A549 (cell line): ENCODE measurements around the gene SENP5. TPM values are rescaled to one million over a fixed set of nuclear protein-coding genes. Genes with fewer than 3 reads are reported as not detected.

Source experiments
- ATAC-seq, 2 experiments: fragments of 200-7000 bp in 1 of 2; fragments of >200 bp in 1 of 2; cut with Nextera tagmentation in 1 of 2; cut with Tn5 transposase in 1 of 2; 3 replicates each; pipeline versions ENCODE4 v1.8.0 to v1.9.1; 2018 to 2020; ENCODE audit warnings: mild to moderate bottlenecking in 1 of 2, moderate library complexity in 1 of 2
- CTCF ChIA-PET: fragments of 300-600 bp; sonication (Branson Sonifier 250); formaldehyde crosslinking; extraction: SDS; loops from one replicate; lab custom pipeline; 2021; ENCODE audit warnings: antibody characterized with exemption, inconsistent platforms; lab: Yijun Ruan, JAX
- POLR2A ChIA-PET: fragments of 350-600 bp; formaldehyde crosslinking; extraction: SDS; loops from one replicate; lab custom pipeline; 2021; ENCODE audit warnings: antibody characterized with exemption, inconsistent platforms; lab: Yijun Ruan, JAX
- DNase-seq, 2 experiments: peaks; one replicate each; pipeline versions ENCODE4 v3.0.0 to v3.0.0-alpha.2; 2011 to 2016; ENCODE audit warnings: low read depth in 1 of 2, low spot score in 1 of 2
- FAIRE-seq: peaks from 2 replicates; lab custom pipeline; 2011; peaks lifted over from hg19 to GRCh38; lab: Jason Lieb, UNC
- H3K27ac ChIP-seq, 2 experiments: fragments of >200 bp; sonication (Bioruptor Twin); formaldehyde crosslinking; 3 replicates each; pipeline ENCODE4 v1.5.1; 2016 to 2017
- H3K4me1 ChIP-seq: fragments of >200 bp; sonication (Bioruptor Twin); formaldehyde crosslinking; 3 replicates; pipeline ENCODE4 v1.6.1; 2016
- H3K4me2 ChIP-seq: fragments of >200 bp; sonication (Bioruptor Twin); formaldehyde crosslinking; 3 replicates; pipeline ENCODE4 v1.6.1; 2016
- H3K4me3 ChIP-seq: fragments of >200 bp; sonication (Bioruptor Twin); formaldehyde crosslinking; 3 replicates; pipeline ENCODE4 v1.5.1; 2016
- H3K9me3 ChIP-seq: fragments of >200 bp; sonication (Bioruptor Twin); formaldehyde crosslinking; 3 replicates; pipeline ENCODE4 v1.6.1; 2016
- CHD2 ChIP-seq: fragments of 150-350 bp; IDR thresholded peaks from 2 replicates; pipeline ENCODE4 v1.6.1; 2014; ENCODE audit warnings: low read length; ENCODE audit not compliant: partially characterized antibody
- EHF ChIP-seq: fragments of 250-450 bp; sonication (Bioruptor Pico); IDR thresholded peaks from 2 replicates; pipeline ENCODE4 v1.5.0; 2020; ENCODE audit warnings: mild to moderate bottlenecking
- EHMT2 ChIP-seq: fragments of 200-600 bp; sonication (generic); IDR thresholded peaks from 2 replicates; pipeline ENCODE4 v1.6.1; 2016; ENCODE audit warnings: antibody characterized with exemption, low read depth, mild to moderate bottlenecking, moderate library complexity
- ESRRA ChIP-seq: fragments of 150-350 bp; IDR thresholded peaks from 2 replicates; pipeline ENCODE4 v1.6.1; 2014; ENCODE audit warnings: mild to moderate bottlenecking, low read length, borderline replicate concordance
- FOSL2 ChIP-seq, 2 experiments: fragments of 450-650 bp in 1 of 2; fragments of >200 bp in 1 of 2; sonication (Bioruptor Twin) in 1 of 2; formaldehyde crosslinking; IDR thresholded peaks; 2 replicates each; pipeline versions ENCODE4 v1.5.0 to v1.6.1; 2016 to 2020; ENCODE audit warnings: mild to moderate bottlenecking in 1 of 2, moderate library complexity in 1 of 2
- GATA3 ChIP-seq: IDR thresholded peaks from 2 replicates; pipeline ENCODE4 v1.6.1; 2012; ENCODE audit warnings: borderline replicate concordance
- HDAC2 ChIP-seq: fragments of 200-600 bp; sonication (generic); IDR thresholded peaks from 2 replicates; pipeline ENCODE4 v1.6.1; 2016
- HEYL ChIP-seq: fragments of 250-450 bp; sonication (Bioruptor Pico); IDR thresholded peaks from 2 replicates; pipeline ENCODE4 v1.8.0; 2021; ENCODE audit warnings: mild to moderate bottlenecking, moderate library complexity
- MAFK ChIP-seq: fragments of 450-650 bp; IDR thresholded peaks from 2 replicates; pipeline ENCODE4 v1.6.1; 2014; ENCODE audit not compliant: partially characterized antibody
- MAZ ChIP-seq: fragments of 150-350 bp; IDR thresholded peaks from 2 replicates; pipeline ENCODE4 v1.6.1; 2014; ENCODE audit warnings: antibody characterized with exemption, low read depth, low read length, borderline replicate concordance
- RCOR1 ChIP-seq: fragments of 150-350 bp; IDR thresholded peaks from 2 replicates; pipeline ENCODE4 v1.6.1; 2014; ENCODE audit warnings: antibody characterized with exemption, low read length, low read depth
- ZC3H11A ChIP-seq: fragments of 450-650 bp; IDR thresholded peaks from 2 replicates; pipeline ENCODE4 v1.6.1; 2014; ENCODE audit warnings: antibody characterized with exemption, mild to moderate bottlenecking
- ZNF302 ChIP-seq: fragments of 250-450 bp; sonication (Bioruptor Pico); IDR thresholded peaks from 2 replicates; pipeline ENCODE4 v1.9.0; 2021; ENCODE audit warnings: inconsistent platforms, mild to moderate bottlenecking, moderate library complexity
- WGBS: methylation state at CpG from one replicate; pipeline ENCODE4 v1.1.6; 2017; ENCODE audit errors: missing lambda C conversion rate; 5-methylcytosine and 5-hydroxymethylcytosine counted together
- polyA plus RNA-seq, 4 experiments: library from polyadenylated mRNA; depleted of rRNA in 3 of 4; stranded (reverse); fragments of >200 nt; fragmentation: RNase III in 1 of 4; extraction: RNeasy Plus Mini Kit Qiagen cat#74134 plus additional on column Dnase treatment in 1 of 4; gene quantifications; 2 replicates in 3 of 4; 3 replicates in 1 of 4; pipeline ENCODE4 v1.2.3, GENCODE V29; 2011 to 2017
- TF ChIP-seq, protein P1 (sequence below): fragments of >200 bp; sonication (Bioruptor Twin); formaldehyde crosslinking; IDR thresholded peaks from 2 replicates; pipeline ENCODE4 v1.6.1; 2016
- TF ChIP-seq, protein P2 (sequence below): fragments of 150-350 bp; IDR thresholded peaks from 2 replicates; pipeline ENCODE4 v1.6.1; 2014; ENCODE audit warnings: low read depth, mild to moderate bottlenecking, low read length
- TF ChIP-seq, protein P3 (sequence below): fragments of >200 bp; sonication (Bioruptor Twin); formaldehyde crosslinking; IDR thresholded peaks from 3 replicates; pipeline ENCODE4 v1.5.1; 2016
- TF ChIP-seq, protein P4 (sequence below): IDR thresholded peaks from 2 replicates; pipeline ENCODE4 v1.6.1; 2012

The SENP5 gene
- polyA plus RNA-seq, 2 of the 4 experiments (the other 2 are of a cell fraction), result 6.8 to 12.9 TPM

DNA sequence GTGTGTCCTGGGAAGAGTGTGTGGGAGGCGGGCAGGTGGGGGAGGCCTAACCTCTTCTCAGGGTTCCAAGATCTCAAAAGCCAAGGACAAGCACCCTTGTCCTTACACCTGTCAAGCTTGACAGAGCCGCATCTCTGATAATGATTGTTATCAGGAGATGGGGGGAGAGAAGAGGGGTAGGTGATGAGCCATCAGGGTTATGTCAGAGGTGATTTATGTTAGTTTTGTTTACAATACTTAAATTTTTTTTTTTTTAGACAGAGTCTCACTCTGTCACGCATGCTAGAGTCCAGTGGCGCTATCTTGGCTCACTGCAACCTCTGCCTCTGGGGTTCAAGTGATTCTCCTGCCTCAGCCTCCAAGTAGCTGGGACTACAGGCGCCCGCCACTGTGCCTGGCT lies 82.0 kb downstream of the SENP5 start:
- H3K4me3 ChIP-seq, result no peak overlapping the region
- no peaks in the 10 kb centered on the region for H3K9me3 ChIP-seq
- POLR2A ChIA-PET, result no interaction called here
- no peak overlapping the region for H3K4me2 ChIP-seq
- FAIRE-seq, result no peak
- no peak for TF ChIP-seq MAFK
- TF ChIP-seq RCOR1, result no peak
- TF ChIP-seq, protein P1, sequence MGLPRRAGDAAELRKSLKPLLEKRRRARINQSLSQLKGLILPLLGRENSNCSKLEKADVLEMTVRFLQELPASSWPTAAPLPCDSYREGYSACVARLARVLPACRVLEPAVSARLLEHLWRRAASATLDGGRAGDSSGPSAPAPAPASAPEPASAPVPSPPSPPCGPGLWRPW, result no peak
- TF ChIP-seq CHD2, result no peak
- TF ChIP-seq, protein P2, sequence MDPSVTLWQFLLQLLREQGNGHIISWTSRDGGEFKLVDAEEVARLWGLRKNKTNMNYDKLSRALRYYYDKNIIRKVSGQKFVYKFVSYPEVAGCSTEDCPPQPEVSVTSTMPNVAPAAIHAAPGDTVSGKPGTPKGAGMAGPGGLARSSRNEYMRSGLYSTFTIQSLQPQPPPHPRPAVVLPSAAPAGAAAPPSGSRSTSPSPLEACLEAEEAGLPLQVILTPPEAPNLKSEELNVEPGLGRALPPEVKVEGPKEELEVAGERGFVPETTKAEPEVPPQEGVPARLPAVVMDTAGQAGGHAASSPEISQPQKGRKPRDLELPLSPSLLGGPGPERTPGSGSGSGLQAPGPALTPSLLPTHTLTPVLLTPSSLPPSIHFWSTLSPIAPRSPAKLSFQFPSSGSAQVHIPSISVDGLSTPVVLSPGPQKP, result no peak
- no peak for TF ChIP-seq HEYL
- TF ChIP-seq, protein P3, sequence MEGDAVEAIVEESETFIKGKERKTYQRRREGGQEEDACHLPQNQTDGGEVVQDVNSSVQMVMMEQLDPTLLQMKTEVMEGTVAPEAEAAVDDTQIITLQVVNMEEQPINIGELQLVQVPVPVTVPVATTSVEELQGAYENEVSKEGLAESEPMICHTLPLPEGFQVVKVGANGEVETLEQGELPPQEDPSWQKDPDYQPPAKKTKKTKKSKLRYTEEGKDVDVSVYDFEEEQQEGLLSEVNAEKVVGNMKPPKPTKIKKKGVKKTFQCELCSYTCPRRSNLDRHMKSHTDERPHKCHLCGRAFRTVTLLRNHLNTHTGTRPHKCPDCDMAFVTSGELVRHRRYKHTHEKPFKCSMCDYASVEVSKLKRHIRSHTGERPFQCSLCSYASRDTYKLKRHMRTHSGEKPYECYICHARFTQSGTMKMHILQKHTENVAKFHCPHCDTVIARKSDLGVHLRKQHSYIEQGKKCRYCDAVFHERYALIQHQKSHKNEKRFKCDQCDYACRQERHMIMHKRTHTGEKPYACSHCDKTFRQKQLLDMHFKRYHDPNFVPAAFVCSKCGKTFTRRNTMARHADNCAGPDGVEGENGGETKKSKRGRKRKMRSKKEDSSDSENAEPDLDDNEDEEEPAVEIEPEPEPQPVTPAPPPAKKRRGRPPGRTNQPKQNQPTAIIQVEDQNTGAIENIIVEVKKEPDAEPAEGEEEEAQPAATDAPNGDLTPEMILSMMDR, result no peak
- TF ChIP-seq, protein P4, sequence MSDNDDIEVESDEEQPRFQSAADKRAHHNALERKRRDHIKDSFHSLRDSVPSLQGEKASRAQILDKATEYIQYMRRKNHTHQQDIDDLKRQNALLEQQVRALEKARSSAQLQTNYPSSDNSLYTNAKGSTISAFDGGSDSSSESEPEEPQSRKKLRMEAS, result no peak
- TF ChIP-seq, all 56 proteins: peak for 0
- no peak overlapping the region for H3K27ac ChIP-seq
- 93% methylated on average over 6 of the region's 6 CpGs for whole genome bisulfite sequencing
- CTCF ChIA-PET, result interaction anchor here (1.2 to 2.8 kb wide), 3 partner anchors 20 to 237 kb away, joined by 3 to 9 read pairs (median 3); no protein-coding TSS in a partner anchor
- no peaks in the 10 kb centered on the region for H3K4me1 ChIP-seq
- ATAC-seq (no peak), DNase-seq (no peak)

DNA sequence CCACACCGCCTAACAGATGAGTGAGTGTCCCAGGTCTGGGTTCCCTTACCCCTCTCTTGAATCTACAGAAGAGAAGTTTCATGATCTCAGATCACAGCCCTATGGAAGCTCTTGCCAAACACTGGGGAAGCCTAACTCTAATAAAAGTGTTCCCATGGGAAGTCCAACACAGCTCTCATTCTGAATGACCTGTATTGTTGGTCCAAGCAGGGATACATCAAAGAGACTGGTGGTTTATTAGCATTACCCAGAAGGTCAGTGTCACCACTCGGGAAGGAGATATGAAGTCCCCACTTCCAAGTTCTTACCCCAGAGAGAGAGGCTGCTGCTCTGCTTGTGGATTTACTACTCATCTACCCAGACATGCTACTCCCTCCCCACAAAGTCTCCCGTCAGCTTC lies 83.7 kb downstream of the SENP5 start:
- POLR2A ChIA-PET, result no interaction called here
- ATAC-seq (no peak), DNase-seq (no peak), FAIRE-seq (no peak)
- TF ChIP-seq RCOR1, result no peak
- TF ChIP-seq HEYL, result no peak
- no peak for TF ChIP-seq EHMT2
- no peak for TF ChIP-seq MAZ
- TF ChIP-seq GATA3, result no peak
- TF ChIP-seq, protein P1, result no peak
- no peak for TF ChIP-seq FOSL2 (IDR thresholded peaks at IDR 0.05)
- no peak for TF ChIP-seq FOSL2 (CRISPR knock-in tag; IDR thresholded peaks at IDR 0.05)
- no peak for TF ChIP-seq CHD2
- no peak for TF ChIP-seq ZC3H11A
- TF ChIP-seq ESRRA, result no peak
- Histone ChIP-seq H3K4me1 (no peaks in the 10 kb centered on the region), H3K9me3 (no peaks in the 10 kb centered on the region), H3K4me3 (no peak overlapping the region), H3K4me2 (no peak overlapping the region), H3K27ac (no peak overlapping the region)
- CTCF ChIA-PET, result interaction anchor here (2.4 kb wide), 1 partner anchor 9 kb away, joined by 6 read pairs; the partner anchor contains the start of gene NCBP2
- WGBS, result 87% methylated on average over 3 of the region's 3 CpGs

DNA sequence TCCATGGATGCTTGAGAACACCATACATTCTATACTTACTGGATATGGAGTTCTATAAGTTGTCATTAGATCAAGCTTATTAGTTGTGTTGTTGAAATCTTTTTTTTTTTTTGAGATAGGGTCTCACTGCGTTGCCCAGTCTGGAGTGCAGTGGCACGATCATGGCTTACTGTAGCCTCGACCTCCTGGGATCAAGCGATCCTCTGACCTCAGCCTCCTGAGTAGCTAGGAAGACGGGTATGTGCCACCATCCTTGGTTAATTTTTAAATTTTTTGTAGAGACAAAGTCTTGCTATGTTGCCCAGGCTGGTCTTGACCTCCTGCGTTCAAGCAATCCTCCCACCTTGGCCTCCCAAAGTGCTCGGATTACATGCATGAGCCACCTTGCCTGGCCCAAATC lies 87.1 kb downstream of the SENP5 start:
- no peak overlapping the region for H3K4me2 ChIP-seq
- no peak for ATAC-seq
- no peak overlapping the region for H3K27ac ChIP-seq
- H3K4me3 ChIP-seq, result no peak overlapping the region
- 72% methylated on average over 7 of the region's 7 CpGs for WGBS
- no peak for DNase-seq
- ChIA-PET CTCF (interaction anchor here (1.1 kb wide), 1 partner anchor 15 kb away, joined by 4 read pairs; no protein-coding TSS in a partner anchor), POLR2A (no interaction called here)
- no peaks in the 10 kb centered on the region for H3K9me3 ChIP-seq
- no peak for FAIRE-seq
- no peak for TF ChIP-seq EHMT2
- no peak for TF ChIP-seq FOSL2 (IDR thresholded peaks at IDR 0.05)
- no peak for TF ChIP-seq FOSL2 (CRISPR knock-in tag; IDR thresholded peaks at IDR 0.05)
- TF ChIP-seq EHF, result no peak
- no peak for TF ChIP-seq ZNF302 (CRISPR knock-in tag)
- TF ChIP-seq CHD2, result no peak
- TF ChIP-seq HDAC2, result no peak
- H3K4me1 ChIP-seq, result no peaks in the 10 kb centered on the region
